HepG2 (cell line): ENCODE measurements around the gene RAD23A. TPM values are rescaled to one million over a fixed set of nuclear protein-coding genes. Genes with fewer than 3 reads are reported as not detected.
"Not testable (repeated sequence)": the region's sequence is repeated elsewhere in the genome, so short reads cannot be mapped to it uniquely, and the experiment has no call there.

ENCODE experiments used
- ATAC-seq: fragments of 200-7000 bp; cut with Tn5 transposase; 3 replicates; pipeline ENCODE4 v1.9.1; 2020; ENCODE audit warnings: mild to moderate bottlenecking, moderate library complexity
- BruUV-seq: library from RNA; stranded (reverse); fragments of 400-500 nt; replicated peaks from 2 replicates; lab custom pipeline; 2021; lab: Mats Ljungman, UMichigan
- CTCF ChIA-PET: fragments of 300-600 bp; formaldehyde crosslinking; extraction: SDS; loops from one replicate; lab custom pipeline; 2021; ENCODE audit warnings: low total read pairs, inconsistent platforms, low intra/inter-chr PET ratio; lab: Yijun Ruan, JAX
- POLR2A ChIA-PET: fragments of 350-600 bp; sonication (Branson Sonifier 250); formaldehyde crosslinking; loops from one replicate; lab custom pipeline; 2020; ENCODE audit warnings: antibody characterized with exemption, inconsistent platforms; lab: Yijun Ruan, JAX
- DNase-seq: peaks from one replicate; pipeline ENCODE4 v3.0.0-alpha.2; 2015; ENCODE audit warnings: low spot score
- FAIRE-seq: peaks from 3 replicates; lab custom pipeline; 2011; peaks lifted over from hg19 to GRCh38; lab: Jason Lieb, UNC
- H2AFZ ChIP-seq: one replicate; pipeline ENCODE4 v1.6.1; 2011; ENCODE audit warnings: low read length, inconsistent platforms
- H3K27ac ChIP-seq: fragments of 300-600 bp; 3 replicates; pipeline ENCODE4 v1.8.0; 2011; ENCODE audit warnings: mixed run types, mild to moderate bottlenecking, mixed read lengths, low read length, inconsistent platforms; ENCODE audit not compliant: insufficient read depth; ENCODE audit errors: extremely low read length
- H3K27me3 ChIP-seq, 2 experiments: fragments of 200-600 bp in 1 of 2; 2 replicates in 1 of 2; 3 replicates in 1 of 2; pipeline versions ENCODE4 v1.6.0 to v1.8.0; 2011; ENCODE audit warnings: low read length in 2 of 2, mild to moderate bottlenecking in 2 of 2, moderate library complexity in 2 of 2, inconsistent platforms in 1 of 2; ENCODE audit not compliant: insufficient read depth in 2 of 2, control insufficient read depth in 1 of 2
- H3K36me3 ChIP-seq, 2 experiments: fragments of 200-600 bp in 1 of 2; replicated peaks in 1 of 2; 2 replicates in 1 of 2; 3 replicates in 1 of 2; pipeline versions ENCODE4 v1.5.1 to v1.8.0; 2011; ENCODE audit warnings: low read length in 2 of 2, inconsistent platforms in 1 of 2; ENCODE audit not compliant: insufficient read depth in 2 of 2, control insufficient read depth in 1 of 2
- H3K4me1 ChIP-seq: 2 replicates; pipeline ENCODE4 v1.5.1; 2012; ENCODE audit warnings: low read length, inconsistent platforms; ENCODE audit not compliant: insufficient read depth
- H3K4me2 ChIP-seq: 2 replicates; pipeline ENCODE4 v1.6.0; 2011; ENCODE audit warnings: low read depth, low read length, inconsistent platforms
- H3K4me3 ChIP-seq, 3 experiments: fragments of 200-600 bp in 1 of 3; sonication (generic), shearing (Covaris generic) in 1 of 3; replicated peaks in 1 of 3; 2 replicates each; pipeline ENCODE4 v1.5.1; 2011 to 2016; ENCODE audit warnings: low read length in 3 of 3, inconsistent platforms in 2 of 3, low read depth in 2 of 3, mild to moderate bottlenecking in 2 of 3, control low read depth in 1 of 3, mixed read lengths in 1 of 3; ENCODE audit not compliant: insufficient read depth in 1 of 3
- H3K79me2 ChIP-seq: one replicate; pipeline ENCODE4 v1.6.1; 2011; ENCODE audit warnings: low read length, inconsistent platforms; ENCODE audit not compliant: insufficient read depth
- H3K9ac ChIP-seq: 2 replicates; pipeline ENCODE4 v1.6.0; 2011; ENCODE audit warnings: mild to moderate bottlenecking, low read depth, low read length, inconsistent platforms; ENCODE audit not compliant: insufficient read depth
- H3K9me3 ChIP-seq: 2 replicates; pipeline ENCODE4 v1.5.1; 2012; ENCODE audit warnings: mild to moderate bottlenecking, low read length
- H4K20me1 ChIP-seq: 2 replicates; pipeline ENCODE4 v1.6.0; 2011; ENCODE audit warnings: inconsistent platforms, mild to moderate bottlenecking, low read length, moderate library complexity; ENCODE audit not compliant: insufficient read depth
- DPF2 ChIP-seq: sonication (generic); formaldehyde crosslinking; IDR thresholded peaks from 2 replicates; pipeline ENCODE4 v1.4.0; 2020; ENCODE audit warnings: mild to moderate bottlenecking, low read depth, missing genetic modification reagents, borderline replicate concordance
- HMG20B ChIP-seq: conservative IDR thresholded peaks from 2 replicates; pipeline ENCODE4 v1.6.1; 2016; ENCODE audit warnings: missing genetic modification reagents, missing compliant biosample characterization
- KDM2A ChIP-seq: sonication (generic); formaldehyde crosslinking; IDR thresholded peaks from 2 replicates; pipeline ENCODE4 v1.4.0; 2020; ENCODE audit warnings: low read depth, missing genetic modification reagents, borderline replicate concordance
- ZMYM3 ChIP-seq: sonication (generic); formaldehyde crosslinking; IDR thresholded peaks from 2 replicates; pipeline ENCODE4 v1.5.1; 2020; ENCODE audit warnings: mild to moderate bottlenecking, missing genetic modification reagents
- ZNF207 ChIP-seq: fragments of 450-650 bp; IDR thresholded peaks from 2 replicates; pipeline ENCODE4 v1.6.1; 2016; ENCODE audit warnings: antibody characterized with exemption, borderline replicate concordance
- ZNF329 ChIP-seq: sonication (generic); formaldehyde crosslinking; IDR thresholded peaks from 2 replicates; pipeline ENCODE4 v1.9.0; 2021; ENCODE audit warnings: low read depth, mild to moderate bottlenecking, missing genetic modification reagents
- ZNF720 ChIP-seq: sonication (generic); formaldehyde crosslinking; IDR thresholded peaks from 2 replicates; pipeline ENCODE4 v1.4.0; 2020; ENCODE audit warnings: missing genetic modification reagents
- WGBS: methylation state at CpG from one replicate; pipeline ENCODE4 v1.1.6; 2017; ENCODE audit warnings: low lambda C conversion rate; 5-methylcytosine and 5-hydroxymethylcytosine counted together
- in situ Hi-C: cut with HindIII; loops from 2 replicates; pipeline ENCODE4 v1.10.0; 2017; ENCODE audit warnings: low pct_unique_long_range_greater_than_20kb; ENCODE audit not compliant: extremely low pct_ligation_motif_present
- intact Hi-C: fragments of 100-400 bp; cut with micrococcal nuclease; formaldehyde crosslinking; loops from one replicate; pipeline ENCODE4 v1.10.0; 2022; ENCODE audit not compliant: unreplicated experiment
- polyA plus RNA-seq, 8 experiments: library from polyadenylated mRNA; depleted of rRNA in 3 of 8; stranded (reverse) in 7 of 8; unstranded in 1 of 8; fragments of >200 nt; fragmentation: Illumina TruSeq in 4 of 8; extraction: Trizol in 4 of 8; gene quantifications; 2 replicates each; pipeline versions ENCODE4 v1.2.1 to v1.2.3, GENCODE V29; 2011 to 2016; ENCODE audit warnings: low read depth in 4 of 8, missing spikeins in 1 of 8, mixed read lengths in 1 of 8; ENCODE audit not compliant: insufficient read depth in 1 of 8
- total RNA-seq, 5 experiments: library from RNA; depleted of rRNA; stranded (reverse); fragments of >200 nt; fragmentation: Illumina TruSeq; extraction: Trizol; gene quantifications; 2 replicates each; pipeline ENCODE4 v1.2.3, GENCODE V29; 2016; ENCODE audit warnings: low read depth in 1 of 5
- TF ChIP-seq, protein P1 (sequence below): sonication (generic); formaldehyde crosslinking; IDR thresholded peaks from 2 replicates; pipeline ENCODE4 v1.4.0; 2020; ENCODE audit warnings: mild to moderate bottlenecking, missing genetic modification reagents, borderline replicate concordance
- TF ChIP-seq, protein P2 (sequence below): sonication (generic); formaldehyde crosslinking; IDR thresholded peaks from 2 replicates; pipeline ENCODE4 v1.4.0; 2020; ENCODE audit warnings: missing genetic modification reagents, mild to moderate bottlenecking, borderline replicate concordance
- TF ChIP-seq, protein P3 (sequence below): IDR thresholded peaks from 2 replicates; pipeline ENCODE4 v1.6.1; 2016; ENCODE audit warnings: missing compliant biosample characterization, missing genetic modification reagents, borderline replicate concordance
- TF ChIP-seq, protein P4 (sequence below): sonication (generic); formaldehyde crosslinking; IDR thresholded peaks from 2 replicates; pipeline ENCODE4 v1.8.1; 2023; ENCODE audit warnings: mild to moderate bottlenecking, inconsistent platforms, moderate library complexity, missing genetic modification reagents, borderline replicate concordance

Gene RAD23A
- total and polyA plus RNA-seq, 2 of the 13 experiments (the other 11 are each of a cell fraction or from before 2014, with no cell fraction given), result 42.5 to 54.2 TPM

DNA sequence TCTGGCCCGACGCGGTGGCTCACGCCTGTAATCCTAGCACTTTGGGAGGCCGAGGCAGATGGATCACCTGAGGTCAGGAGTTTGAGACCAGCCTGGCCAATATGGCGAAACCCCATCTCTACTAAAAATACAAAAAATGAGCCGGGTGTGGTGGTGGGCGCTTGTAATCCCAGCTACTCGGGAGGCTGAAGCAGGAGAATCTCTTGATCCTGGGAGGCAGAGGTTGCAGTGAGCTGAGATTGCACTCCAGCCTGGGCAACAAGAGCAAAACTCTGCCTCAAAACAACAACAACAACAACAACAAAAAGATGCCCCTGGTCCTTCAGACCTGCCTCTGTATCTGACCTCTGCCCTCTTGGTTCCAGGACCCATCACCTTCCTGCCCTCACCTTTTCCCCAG is 9.9 kb downstream of the RAD23A start:
- H3K9me3 ChIP-seq, ATAC-seq, H3K27me3 ChIP-seq, intact Hi-C loops, H2AFZ ChIP-seq, DNase-seq, BruUV-seq, CTCF ChIA-PET, FAIRE-seq, in situ Hi-C loops, H4K20me1 ChIP-seq: not testable (repeated sequence)
- TF ChIP-seq, protein P1, sequence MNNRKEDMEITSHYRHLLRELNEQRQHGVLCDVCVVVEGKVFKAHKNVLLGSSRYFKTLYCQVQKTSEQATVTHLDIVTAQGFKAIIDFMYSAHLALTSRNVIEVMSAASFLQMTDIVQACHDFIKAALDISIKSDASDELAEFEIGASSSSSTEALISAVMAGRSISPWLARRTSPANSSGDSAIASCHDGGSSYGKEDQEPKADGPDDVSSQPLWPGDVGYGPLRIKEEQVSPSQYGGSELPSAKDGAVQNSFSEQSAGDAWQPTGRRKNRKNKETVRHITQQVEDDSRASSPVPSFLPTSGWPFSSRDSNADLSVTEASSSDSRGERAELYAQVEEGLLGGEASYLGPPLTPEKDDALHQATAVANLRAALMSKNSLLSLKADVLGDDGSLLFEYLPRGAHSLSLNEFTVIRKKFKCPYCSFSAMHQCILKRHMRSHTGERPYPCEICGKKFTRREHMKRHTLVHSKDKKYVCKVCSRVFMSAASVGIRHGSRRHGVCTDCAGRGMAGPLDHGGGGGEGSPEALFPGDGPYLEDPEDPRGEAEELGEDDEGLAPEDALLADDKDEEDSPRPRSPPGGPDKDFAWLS (CRISPR knock-in tag), result 0 out of 2 replicates have a peak, but pooled peaks have one; percentile 8
- H3K4me2 ChIP-seq, result peak overlapping the region; percentile 82
- H3K4me1 ChIP-seq, result peaks cover 23% of the 10 kb centered on the region
- peak overlapping the region; percentile 82 to 93 (median 89) for H3K4me3 ChIP-seq
- peak overlapping the region; percentile 17 for H3K27ac ChIP-seq
- peaks cover 13 to 29% of the 10 kb centered on the region in 2 experiments; a peak in 4 of 5 replicates for H3K36me3 ChIP-seq
- peak overlapping the region; percentile 93 for H3K9ac ChIP-seq
- WGBS, result 91% methylated on average over 9 of the region's 9 CpGs
- peaks cover 24% of the 10 kb centered on the region for H3K79me2 ChIP-seq
- POLR2A ChIA-PET, result interaction anchor here (1.5 to 3.9 kb wide), 2 partner anchors 9 to 10 kb away, joined by 6 to 25 read pairs; partner anchors contain the start of gene RAD23A

DNA sequence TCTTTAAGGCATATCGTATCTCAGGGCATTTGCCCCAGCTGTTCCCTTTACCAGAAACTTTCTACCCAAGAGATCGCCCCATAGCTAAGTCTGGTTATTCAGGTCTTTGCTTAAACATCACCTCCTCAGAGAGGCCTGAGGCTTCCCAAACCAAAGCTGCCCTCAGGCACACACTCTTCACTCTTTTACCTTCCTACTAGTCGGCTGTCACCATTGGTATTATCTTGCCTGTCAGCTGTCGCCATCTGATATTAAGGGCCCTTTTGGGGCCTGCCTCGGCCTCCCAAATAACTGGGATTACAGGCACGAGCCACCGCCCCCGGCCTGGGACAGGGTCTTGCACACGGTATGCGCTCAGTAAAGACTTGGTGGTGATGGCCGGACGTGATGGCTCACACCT is 10.3 kb downstream of the RAD23A start:
- in situ Hi-C loops, result no loop called here
- no peak for ATAC-seq
- 41% methylated on average over 12 of the region's 12 CpGs for WGBS
- FAIRE-seq, result no peak
- Histone ChIP-seq H3K27me3 (no peaks in the 10 kb centered on the region), H2AFZ (no peak overlapping the region), H3K79me2 (peaks cover 24% of the 10 kb centered on the region), H3K4me1 (peaks cover 23% of the 10 kb centered on the region), H3K4me2 (peak overlapping the region; percentile 82), H3K9ac (peak overlapping the region; percentile 93), H4K20me1 (no peaks in the 10 kb centered on the region), H3K27ac (peak overlapping the region; percentile 17), H3K36me3 (peaks cover 11 to 26% of the 10 kb centered on the region in 2 experiments; a peak in 4 of 5 replicates), H3K4me3 (peak overlapping the region; percentile 82 to 93 (median 89)), H3K9me3 (no peaks in the 10 kb centered on the region)
- intact Hi-C loops, result no loop called here
- BruUV-seq, result TSS peak; percentile 60
- ChIA-PET POLR2A (interaction anchor here (1.2 to 3.9 kb wide), 4 partner anchors 9 to 65 kb away, joined by 3 to 25 read pairs (median 7); partner anchors contain the start of genes GCDH and RAD23A), CTCF (no interaction called here)
- no peak for DNase-seq
- TF ChIP-seq ZNF207, result no peak
- TF ChIP-seq ZMYM3, result no peak
- TF ChIP-seq HMG20B (CRISPR knock-in tag), result no peak
- TF ChIP-seq, protein P2, sequence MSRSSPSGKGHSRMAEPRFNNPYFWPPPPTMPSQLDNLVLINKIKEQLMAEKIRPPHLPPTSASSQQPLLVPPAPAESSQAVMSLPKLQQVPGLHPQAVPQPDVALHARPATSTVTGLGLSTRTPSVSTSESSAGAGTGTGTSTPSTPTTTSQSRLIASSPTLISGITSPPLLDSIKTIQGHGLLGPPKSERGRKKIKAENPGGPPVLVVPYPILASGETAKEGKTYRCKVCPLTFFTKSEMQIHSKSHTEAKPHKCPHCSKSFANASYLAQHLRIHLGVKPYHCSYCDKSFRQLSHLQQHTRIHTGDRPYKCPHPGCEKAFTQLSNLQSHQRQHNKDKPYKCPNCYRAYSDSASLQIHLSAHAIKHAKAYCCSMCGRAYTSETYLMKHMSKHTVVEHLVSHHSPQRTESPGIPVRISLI, result no peak
- no peak for TF ChIP-seq DPF2 (CRISPR knock-in tag)
- no peak for TF ChIP-seq ZNF329 (CRISPR knock-in tag)
- TF ChIP-seq, protein P3, sequence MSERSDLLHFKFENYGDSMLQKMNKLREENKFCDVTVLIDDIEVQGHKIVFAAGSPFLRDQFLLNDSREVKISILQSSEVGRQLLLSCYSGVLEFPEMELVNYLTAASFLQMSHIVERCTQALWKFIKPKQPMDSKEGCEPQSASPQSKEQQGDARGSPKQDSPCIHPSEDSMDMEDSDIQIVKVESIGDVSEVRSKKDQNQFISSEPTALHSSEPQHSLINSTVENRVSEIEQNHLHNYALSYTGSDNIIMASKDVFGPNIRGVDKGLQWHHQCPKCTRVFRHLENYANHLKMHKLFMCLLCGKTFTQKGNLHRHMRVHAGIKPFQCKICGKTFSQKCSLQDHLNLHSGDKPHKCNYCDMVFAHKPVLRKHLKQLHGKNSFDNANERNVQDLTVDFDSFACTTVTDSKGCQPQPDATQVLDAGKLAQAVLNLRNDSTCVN (CRISPR knock-in tag), result no peak
- no peak for TF ChIP-seq ZNF720 (CRISPR knock-in tag)
- TF ChIP-seq KDM2A (CRISPR knock-in tag), result peak; percentile 5; the same call in 1 of the 2 replicates
- TF ChIP-seq, protein P4, sequence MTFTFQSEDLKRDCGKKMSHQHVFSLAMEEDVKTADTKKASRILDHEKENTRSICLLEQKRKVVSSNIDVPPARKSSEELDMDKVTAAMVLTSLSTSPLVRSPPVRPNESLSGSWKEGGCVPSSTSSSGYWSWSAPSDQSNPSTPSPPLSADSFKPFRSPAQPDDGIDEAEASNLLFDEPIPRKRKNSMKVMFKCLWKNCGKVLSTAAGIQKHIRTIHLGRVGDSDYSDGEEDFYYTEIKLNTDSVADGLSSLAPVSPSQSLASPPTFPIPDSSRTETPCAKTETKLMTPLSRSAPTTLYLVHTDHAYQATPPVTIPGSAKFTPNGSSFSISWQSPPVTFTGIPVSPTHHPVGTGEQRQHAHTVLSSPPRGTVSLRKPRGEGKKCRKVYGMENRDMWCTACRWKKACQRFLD (CRISPR knock-in tag), result 0 out of 2 replicates have a peak, but pooled peaks have one; percentile 6
